Liver (tissue), 9 donors: ENCODE results near the gene INO80C. TPM values are rescaled to one million over a fixed set of nuclear protein-coding genes. Genes with fewer than 3 reads are reported as not detected.

Source experiments
- DNase-seq: peaks from one replicate; pipeline ENCODE4 v3.0.0-alpha.2; 2017; ENCODE audit warnings: low spot score
- H3K27ac ChIP-seq, 2 donors: one replicate each; pipeline ENCODE4 v1.7.0; 2013; ENCODE audit warnings: inconsistent platforms in 2 of 2, low read length in 2 of 2, control low read depth in 1 of 2, low read depth in 1 of 2, mild to moderate bottlenecking in 1 of 2
- H3K27me3 ChIP-seq, 4 donors: one replicate each; pipeline versions ENCODE4 v1.6.1 to v1.7.0; 2013; ENCODE audit warnings: low read length in 3 of 4, inconsistent platforms in 1 of 4, mild to moderate bottlenecking in 1 of 4, moderate library complexity in 1 of 4; ENCODE audit not compliant: control insufficient read depth in 4 of 4, insufficient read depth in 4 of 4
- H3K36me3 ChIP-seq, 4 donors: one replicate each; pipeline versions ENCODE4 v1.6.1 to v1.7.0; 2013; ENCODE audit warnings: low read length in 3 of 4, mild to moderate bottlenecking in 3 of 4, low read depth in 1 of 4, moderate library complexity in 1 of 4; ENCODE audit not compliant: control insufficient read depth in 4 of 4, insufficient read depth in 3 of 4
- H3K4me1 ChIP-seq, 4 donors: one replicate each; pipeline versions ENCODE4 v1.6.1 to v1.7.0; 2013; ENCODE audit warnings: low read length in 3 of 4, mild to moderate bottlenecking in 3 of 4, moderate library complexity in 1 of 4; ENCODE audit not compliant: control insufficient read depth in 4 of 4, insufficient read depth in 4 of 4
- H3K4me3 ChIP-seq, 3 donors: one replicate each; pipeline versions ENCODE4 v1.6.1 to v1.7.0; 2013; ENCODE audit warnings: low read length in 3 of 3, control low read depth in 1 of 3, low read depth in 1 of 3, mild to moderate bottlenecking in 1 of 3
- H3K9ac ChIP-seq, 2 donors: one replicate each; pipeline ENCODE4 v1.7.0; 2013; ENCODE audit warnings: low read length in 2 of 2, mild to moderate bottlenecking in 2 of 2, moderate library complexity in 2 of 2, control low read depth in 1 of 2, low read depth in 1 of 2
- H3K9me3 ChIP-seq, 4 donors: one replicate each; pipeline versions ENCODE4 v1.6.1 to v1.7.0; 2013; ENCODE audit warnings: low read length in 3 of 4; ENCODE audit not compliant: control insufficient read depth in 4 of 4
- ATF3 ChIP-seq: IDR thresholded peaks from 2 replicates; pipeline ENCODE4 v1.6.1; 2016; ENCODE audit warnings: antibody characterized with exemption
- CTCF ChIP-seq: fragments of 150-350 bp; IDR thresholded peaks from 2 replicates; pipeline ENCODE4 v1.5.1; 2017; ENCODE audit warnings: improper control_type of control experiment, low read depth, low read length; ENCODE audit not compliant: missing input control
- EGR1 ChIP-seq, 2 donors: IDR thresholded peaks; 2 replicates each; pipeline ENCODE4 v1.6.1; 2016 to 2018; ENCODE audit warnings: antibody characterized with exemption in 2 of 2, low read depth in 2 of 2
- FOXA1 ChIP-seq: IDR thresholded peaks from 2 replicates; pipeline ENCODE4 v1.6.1; 2016; ENCODE audit warnings: antibody characterized with exemption
- FOXA2 ChIP-seq: IDR thresholded peaks from 2 replicates; pipeline ENCODE4 v1.6.1; 2016; ENCODE audit warnings: antibody characterized with exemption
- GABPA ChIP-seq, 2 donors: IDR thresholded peaks in 1 of 2; conservative IDR thresholded peaks in 1 of 2; 2 replicates each; pipeline ENCODE4 v1.6.1; 2016; ENCODE audit warnings: antibody characterized with exemption in 2 of 2, mild to moderate bottlenecking in 1 of 2, moderate library complexity in 1 of 2
- HNF4A ChIP-seq, 2 donors: conservative IDR thresholded peaks; 2 replicates each; pipeline ENCODE4 v1.6.1; 2016; ENCODE audit warnings: antibody characterized with exemption in 2 of 2, mild to moderate bottlenecking in 2 of 2
- HNF4G ChIP-seq: IDR thresholded peaks from 2 replicates; pipeline ENCODE4 v1.6.1; 2016; ENCODE audit warnings: antibody characterized with exemption
- JUND ChIP-seq, 2 donors: IDR thresholded peaks; 2 replicates each; pipeline ENCODE4 v1.6.1; 2016; ENCODE audit warnings: antibody characterized with exemption in 2 of 2
- NR2F2 ChIP-seq: IDR thresholded peaks from 2 replicates; pipeline ENCODE4 v1.6.1; 2016; ENCODE audit warnings: antibody characterized with exemption
- RAD21 ChIP-seq, 2 donors: IDR thresholded peaks; 2 replicates each; pipeline ENCODE4 v1.6.1; 2016; ENCODE audit warnings: antibody characterized with exemption in 2 of 2, mild to moderate bottlenecking in 2 of 2
- SP1 ChIP-seq: IDR thresholded peaks from 2 replicates; pipeline ENCODE4 v1.6.1; 2018; ENCODE audit warnings: antibody characterized with exemption, mild to moderate bottlenecking
- TAF1 ChIP-seq: conservative IDR thresholded peaks from 2 replicates; pipeline ENCODE4 v1.6.1; 2016; ENCODE audit warnings: antibody characterized with exemption, mild to moderate bottlenecking
- YY1 ChIP-seq: IDR thresholded peaks from 2 replicates; pipeline ENCODE4 v1.6.1; 2016; ENCODE audit warnings: antibody characterized with exemption, mild to moderate bottlenecking
- ZBTB33 ChIP-seq: IDR thresholded peaks from 2 replicates; pipeline ENCODE4 v1.6.1; 2016; ENCODE audit warnings: antibody characterized with exemption
- WGBS: extraction: QIAGEN DNeasy Blood & Tissue Kit; methylation state at CpG from one replicate; pipeline ENCODE4 v1.1.7; 2013; 5-methylcytosine and 5-hydroxymethylcytosine counted together
- polyA plus RNA-seq, 2 donors: library from polyadenylated mRNA; stranded (reverse) in 1 of 2; unstranded in 1 of 2; fragments of 200-250 nt in 1 of 2; fragments of >200 nt in 1 of 2; fragmentation: Nextera tagmentation in 1 of 2; extraction: Ambion mirVana in 1 of 2; gene quantifications; one replicate each; pipeline versions ENCODE4 v1.2.1 to v1.2.3, GENCODE V29; 2013 to 2015
- total RNA-seq, 2 donors: library from RNA; depleted of rRNA; stranded (reverse); fragments of >200 nt; gene quantifications; one replicate each; pipeline ENCODE4 v1.2.3, GENCODE V29; 2014
- TF ChIP-seq, protein P1 (sequence below): IDR thresholded peaks from 2 replicates; pipeline ENCODE4 v1.6.1; 2016; ENCODE audit warnings: antibody characterized with exemption, mild to moderate bottlenecking
- TF ChIP-seq, protein P2 (sequence below): IDR thresholded peaks from 2 replicates; pipeline ENCODE4 v1.6.1; 2016; ENCODE audit warnings: antibody characterized with exemption
- donor health status: healthy.
- donor health status: healthy.
- donor health status: healthy.
- donor health status: healthy.
- donor health status: healthy.

Gene INO80C
- total and polyA plus RNA-seq, 4 donors = 4.6 to 13.4 (median 10.5) TPM

GRCh38 chr18:35424356-35424755, 73.4 kb downstream of the INO80C start:
- no peak overlapping the region for H3K9ac ChIP-seq
- H3K27me3 ChIP-seq = no peaks in the 10 kb centered on the region
- DNase-seq = no peak
- TF ChIP-seq FOXA2 (no peak), SP1 (no peak), HNF4A (conservative IDR thresholded peaks at IDR 0.05) (no peak), ATF3 (no peak), TAF1 (no peak), RAD21 (IDR thresholded peaks at IDR 0.05) (no peak)
- WGBS = 94% methylated on average over 3 of the region's 3 CpGs
- H3K9me3 ChIP-seq = peaks cover 0 to 2% (median 0%) of the 10 kb centered on the region in 4 donors
- no peaks in the 10 kb centered on the region for H3K36me3 ChIP-seq
- no peak overlapping the region for H3K4me3 ChIP-seq
- no peaks in the 10 kb centered on the region for H3K4me1 ChIP-seq
- no peak overlapping the region for H3K27ac ChIP-seq

- H3K27me3 ChIP-seq = no peaks in the 10 kb centered on the region
- 80% methylated on average over 3 of the region's 3 CpGs for WGBS
- TF ChIP-seq EGR1 (IDR thresholded peaks at IDR 0.05; ENCODE audit: low read depth in 2 of 2) = no peak
- no peak for TF ChIP-seq TAF1
- TF ChIP-seq, protein P1, sequence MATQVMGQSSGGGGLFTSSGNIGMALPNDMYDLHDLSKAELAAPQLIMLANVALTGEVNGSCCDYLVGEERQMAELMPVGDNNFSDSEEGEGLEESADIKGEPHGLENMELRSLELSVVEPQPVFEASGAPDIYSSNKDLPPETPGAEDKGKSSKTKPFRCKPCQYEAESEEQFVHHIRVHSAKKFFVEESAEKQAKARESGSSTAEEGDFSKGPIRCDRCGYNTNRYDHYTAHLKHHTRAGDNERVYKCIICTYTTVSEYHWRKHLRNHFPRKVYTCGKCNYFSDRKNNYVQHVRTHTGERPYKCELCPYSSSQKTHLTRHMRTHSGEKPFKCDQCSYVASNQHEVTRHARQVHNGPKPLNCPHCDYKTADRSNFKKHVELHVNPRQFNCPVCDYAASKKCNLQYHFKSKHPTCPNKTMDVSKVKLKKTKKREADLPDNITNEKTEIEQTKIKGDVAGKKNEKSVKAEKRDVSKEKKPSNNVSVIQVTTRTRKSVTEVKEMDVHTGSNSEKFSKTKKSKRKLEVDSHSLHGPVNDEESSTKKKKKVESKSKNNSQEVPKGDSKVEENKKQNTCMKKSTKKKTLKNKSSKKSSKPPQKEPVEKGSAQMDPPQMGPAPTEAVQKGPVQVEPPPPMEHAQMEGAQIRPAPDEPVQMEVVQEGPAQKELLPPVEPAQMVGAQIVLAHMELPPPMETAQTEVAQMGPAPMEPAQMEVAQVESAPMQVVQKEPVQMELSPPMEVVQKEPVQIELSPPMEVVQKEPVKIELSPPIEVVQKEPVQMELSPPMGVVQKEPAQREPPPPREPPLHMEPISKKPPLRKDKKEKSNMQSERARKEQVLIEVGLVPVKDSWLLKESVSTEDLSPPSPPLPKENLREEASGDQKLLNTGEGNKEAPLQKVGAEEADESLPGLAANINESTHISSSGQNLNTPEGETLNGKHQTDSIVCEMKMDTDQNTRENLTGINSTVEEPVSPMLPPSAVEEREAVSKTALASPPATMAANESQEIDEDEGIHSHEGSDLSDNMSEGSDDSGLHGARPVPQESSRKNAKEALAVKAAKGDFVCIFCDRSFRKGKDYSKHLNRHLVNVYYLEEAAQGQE = no peak
- no peak for TF ChIP-seq CTCF
- no peak for TF ChIP-seq SP1
- TF ChIP-seq FOXA1 = no peak
- H3K4me3 ChIP-seq = no peak overlapping the region
- H3K36me3 ChIP-seq = no peaks in the 10 kb centered on the region
- H3K9me3 ChIP-seq = peaks cover 0 to 2% (median 1%) of the 10 kb centered on the region in 4 donors
- no peak for DNase-seq
- no peaks in the 10 kb centered on the region for H3K4me1 ChIP-seq
- no peak overlapping the region for H3K9ac ChIP-seq
- H3K27ac ChIP-seq = no peak overlapping the region
Observed at GRCh38 chr18:35422237-35422636, 75.5 kb downstream of the INO80C start.

GRCh38 chr18:35418610-35419009, 79.2 kb downstream of the INO80C start:
- Histone ChIP-seq H3K9me3 (peaks cover 0 to 5% (median 1%) of the 10 kb centered on the region in 4 donors), H3K27me3 (no peaks in the 10 kb centered on the region), H3K9ac (no peak overlapping the region), H3K4me3 (no peak overlapping the region), H3K27ac (no peak overlapping the region), H3K36me3 (no peaks in the 10 kb centered on the region), H3K4me1 (no peaks in the 10 kb centered on the region)
- no peak for DNase-seq
- WGBS = 88% methylated on average over 4 of the region's 4 CpGs
- TF ChIP-seq SP1 (no peak), RAD21 (IDR thresholded peaks at IDR 0.05) (no peak), JUND (IDR thresholded peaks at IDR 0.05) (no peak), CTCF (no peak), TAF1 (no peak), HNF4A (conservative IDR thresholded peaks at IDR 0.05) (no peak), HNF4G (no peak), YY1 (no peak), GABPA (IDR thresholded peaks at IDR 0.05 in 1 of 2, conservative IDR thresholded peaks at IDR 0.05 in 1 of 2) (no peak), EGR1 (IDR thresholded peaks at IDR 0.05; ENCODE audit: low read depth in 2 of 2) (no peak), NR2F2 (no peak), ZBTB33 (no peak), FOXA1 (no peak), FOXA2 (no peak)
- TF ChIP-seq, protein P2, sequence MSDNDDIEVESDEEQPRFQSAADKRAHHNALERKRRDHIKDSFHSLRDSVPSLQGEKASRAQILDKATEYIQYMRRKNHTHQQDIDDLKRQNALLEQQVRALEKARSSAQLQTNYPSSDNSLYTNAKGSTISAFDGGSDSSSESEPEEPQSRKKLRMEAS = no peak
